HT-29 (cell line): ENCODE measurements around the gene SRGAP1. TPM values are rescaled to one million over a fixed set of nuclear protein-coding genes. Genes with fewer than 3 reads are reported as not detected.
A peak's percentile ranks its signal among the peaks of the same experiment; 100 is the strongest.
"Not testable (repeated sequence)": the region's sequence is repeated elsewhere in the genome, so short reads cannot be mapped to it uniquely, and the experiment has no call there.

Experiments used
- DNase-seq: peaks from one replicate; pipeline ENCODE4 v3.0.0-alpha.2; 2015; ENCODE audit warnings: low spot score
- total RNA-seq: library from RNA; depleted of rRNA; stranded (reverse); fragments of >200 nt; shearing (Covaris generic); gene quantifications from 2 replicates; pipeline ENCODE4 v1.2.3, GENCODE V29; 2014

SRGAP1 gene
- total RNA-seq, 1 experiment from 2014 or later = 1.0 TPM

- no peak for DNase-seq
Observed at GRCh38 chr12:63867053-63867452, 22.6 kb downstream of the SRGAP1 start.

- no peak for DNase-seq
Observed at GRCh38 chr12:63869656-63870055, 25.2 kb downstream of the SRGAP1 start.

- no peak for DNase-seq
Observed at GRCh38 chr12:63870838-63871237, 26.3 kb downstream of the SRGAP1 start.

- no peak for DNase-seq
Observed at GRCh38 chr12:63874897-63875480, 30.5 kb downstream of the SRGAP1 start.

GRCh38 chr12:63875703-63876102, 31.2 kb downstream of the SRGAP1 start:
- DNase-seq = no peak

- no peak for DNase-seq
Observed at GRCh38 chr12:63876980-63877379, 32.5 kb downstream of the SRGAP1 start.

GRCh38 chr12:63877693-63878092, 33.2 kb downstream of the SRGAP1 start:
- no peak for DNase-seq

GRCh38 chr12:63880235-63880634, 35.7 kb downstream of the SRGAP1 start:
- DNase-seq = not testable (repeated sequence)

- no peak for DNase-seq
Observed at GRCh38 chr12:63880742-63881263, 36.3 kb downstream of the SRGAP1 start.

- no peak for DNase-seq
Observed at GRCh38 chr12:63882844-63883243, 38.3 kb downstream of the SRGAP1 start.

GRCh38 chr12:63885401-63885800, 40.9 kb downstream of the SRGAP1 start:
- DNase-seq = no peak

GRCh38 chr12:63888908-63889635, 44.6 kb downstream of the SRGAP1 start:
- DNase-seq = no peak

- DNase-seq = no peak
Observed at GRCh38 chr12:63889721-63890509, 45.4 kb downstream of the SRGAP1 start.

- no peak for DNase-seq
Observed at GRCh38 chr12:63893170-63893569, 48.7 kb downstream of the SRGAP1 start.

- DNase-seq = no peak
Observed at GRCh38 chr12:63894132-63894531, 49.6 kb downstream of the SRGAP1 start.

- no peak for DNase-seq
Observed at GRCh38 chr12:63895841-63896240, 51.3 kb downstream of the SRGAP1 start.

- DNase-seq = no peak
Observed at GRCh38 chr12:63897931-63898330, 53.4 kb downstream of the SRGAP1 start.

- DNase-seq = no peak
Observed at GRCh38 chr12:63898764-63899337, 54.4 kb downstream of the SRGAP1 start.

GRCh38 chr12:63899396-63899795, 54.9 kb downstream of the SRGAP1 start:
- no peak for DNase-seq

- peak; percentile 39 for DNase-seq
Observed at GRCh38 chr12:63900922-63901793, 56.7 kb downstream of the SRGAP1 start.

GRCh38 chr12:63904653-63905052, 60.2 kb downstream of the SRGAP1 start:
- no peak for DNase-seq
